ENCODE data around the gene DLX1. TPM values are rescaled to one million over a fixed set of nuclear protein-coding genes. Genes with fewer than 3 reads are reported as not detected.

The DLX1 gene
- total RNA-seq, 1 experiment from 2014 or later: 0.87 TPM

- Histone ChIP-seq H3K4me1 (replicated peaks; ENCODE audit: insufficient read depth) (peaks cover 17% of the 10 kb centered on the region), H3K27me3 (ENCODE audit: insufficient read depth, low read depth) (no peaks in the 10 kb centered on the region), H3K4me3 (no peak overlapping the region), H3K9me3 (ENCODE audit: insufficient read depth, low read depth) (no peaks in the 10 kb centered on the region), H3K36me3 (ENCODE audit: low read depth) (no peaks in the 10 kb centered on the region), H3K4me2 (no peak overlapping the region), H2AFZ (no peak overlapping the region), H4K20me1 (ENCODE audit: insufficient read depth) (no peaks in the 10 kb centered on the region), H3K27ac (no peak overlapping the region), H3F3A (ENCODE audit: insufficient read depth, low read depth) (peaks cover 21% of the 10 kb centered on the region), H3K9me2 (ENCODE audit: insufficient read depth) (no peaks in the 10 kb centered on the region), H3K79me2 (ENCODE audit: low read depth) (no peaks in the 10 kb centered on the region)
- TF ChIP-seq CTCF (conservative IDR thresholded peaks at IDR 0.05): no peak
- no peak for TF ChIP-seq EZH2 (IDR thresholded peaks at IDR 0.05; ENCODE audit: low read depth)
- ChIA-PET CTCF (interaction anchor here (0.6 kb wide), 1 partner anchor 461 kb away, joined by 3 read pairs; no protein-coding TSS in a partner anchor), POLR2A (ENCODE audit: unreplicated experiment) (no interaction called here)
- BruUV-seq (replicated peaks): no TSS peak
- DNase-seq: no peak
- intact Hi-C loops (cut with micrococcal nuclease; ENCODE audit: unreplicated experiment): no loop called here
Measured at GRCh38 chr2:172091761-172092566, 6.7 kb downstream of the DLX1 start.

- Histone ChIP-seq H3K4me2 (no peak overlapping the region), H3K27ac (no peak overlapping the region), H3K4me3 (no peak overlapping the region), H3K27me3 (ENCODE audit: insufficient read depth, low read depth) (no peaks in the 10 kb centered on the region), H3K79me2 (ENCODE audit: low read depth) (no peaks in the 10 kb centered on the region), H3K9me3 (ENCODE audit: insufficient read depth, low read depth) (no peaks in the 10 kb centered on the region), H2AFZ (no peak overlapping the region), H3K4me1 (replicated peaks; ENCODE audit: insufficient read depth) (peaks cover 24% of the 10 kb centered on the region), H3K9me2 (ENCODE audit: insufficient read depth) (no peaks in the 10 kb centered on the region), H3K36me3 (ENCODE audit: low read depth) (no peaks in the 10 kb centered on the region), H3F3A (ENCODE audit: insufficient read depth, low read depth) (peaks cover 26% of the 10 kb centered on the region), H4K20me1 (ENCODE audit: insufficient read depth) (no peaks in the 10 kb centered on the region)
- BruUV-seq (replicated peaks): no TSS peak
- intact Hi-C loops (cut with micrococcal nuclease; ENCODE audit: unreplicated experiment): no loop called here
- TF ChIP-seq EZH2 (IDR thresholded peaks at IDR 0.05; ENCODE audit: low read depth): no peak
- no peak for TF ChIP-seq CTCF (conservative IDR thresholded peaks at IDR 0.05)
- CTCF ChIA-PET: interaction anchor here (0.6 kb wide), 1 partner anchor 35 kb away, joined by 3 read pairs; no protein-coding TSS in a partner anchor
- POLR2A ChIA-PET (ENCODE audit: unreplicated experiment): no interaction called here
- DNase-seq: no peak
Measured at GRCh38 chr2:172092716-172093415, 7.6 kb downstream of the DLX1 start.

GRCh38 chr2:172093416-172094293, 8.3 kb downstream of the DLX1 start:
- H3K27ac ChIP-seq: no peak overlapping the region
- BruUV-seq (replicated peaks): no TSS peak
- intact Hi-C loops (cut with micrococcal nuclease; ENCODE audit: unreplicated experiment): loop anchor here (2.0 kb wide), 1 partner anchor 73 kb away; no protein-coding TSS in a partner anchor
- no peak for TF ChIP-seq CTCF (conservative IDR thresholded peaks at IDR 0.05)
- no peak for TF ChIP-seq EZH2 (IDR thresholded peaks at IDR 0.05; ENCODE audit: low read depth)
- POLR2A ChIA-PET (ENCODE audit: unreplicated experiment): no interaction called here
- H3K9me2 ChIP-seq (ENCODE audit: insufficient read depth): no peaks in the 10 kb centered on the region
- H3K4me2 ChIP-seq: peak overlapping the region; percentile 95
- no peak for DNase-seq
- no peaks in the 10 kb centered on the region for H3K9me3 ChIP-seq (ENCODE audit: insufficient read depth, low read depth)
- peaks cover 31% of the 10 kb centered on the region for H3K4me1 ChIP-seq (replicated peaks; ENCODE audit: insufficient read depth)
- H3K79me2 ChIP-seq (ENCODE audit: low read depth): no peaks in the 10 kb centered on the region
- H3K4me3 ChIP-seq: peak overlapping the region; percentile 73
- CTCF ChIA-PET: interaction anchor here (0.6 kb wide), 1 partner anchor 35 kb away, joined by 3 read pairs; no protein-coding TSS in a partner anchor
- H3K36me3 ChIP-seq (ENCODE audit: low read depth): no peaks in the 10 kb centered on the region
- H3F3A ChIP-seq (ENCODE audit: insufficient read depth, low read depth): peaks cover 34% of the 10 kb centered on the region
- H3K27me3 ChIP-seq (ENCODE audit: insufficient read depth, low read depth): no peaks in the 10 kb centered on the region
- H2AFZ ChIP-seq: peak overlapping the region; percentile 97
- no peaks in the 10 kb centered on the region for H4K20me1 ChIP-seq (ENCODE audit: insufficient read depth)

Data from PC-9 (cell line).